ENCODE data around the gene MPRIP. TPM values are rescaled to one million over a fixed set of nuclear protein-coding genes. Genes with fewer than 3 reads are reported as not detected.

The MPRIP gene
- total RNA-seq, 1 experiment from 2014 or later = 258 TPM

DNA sequence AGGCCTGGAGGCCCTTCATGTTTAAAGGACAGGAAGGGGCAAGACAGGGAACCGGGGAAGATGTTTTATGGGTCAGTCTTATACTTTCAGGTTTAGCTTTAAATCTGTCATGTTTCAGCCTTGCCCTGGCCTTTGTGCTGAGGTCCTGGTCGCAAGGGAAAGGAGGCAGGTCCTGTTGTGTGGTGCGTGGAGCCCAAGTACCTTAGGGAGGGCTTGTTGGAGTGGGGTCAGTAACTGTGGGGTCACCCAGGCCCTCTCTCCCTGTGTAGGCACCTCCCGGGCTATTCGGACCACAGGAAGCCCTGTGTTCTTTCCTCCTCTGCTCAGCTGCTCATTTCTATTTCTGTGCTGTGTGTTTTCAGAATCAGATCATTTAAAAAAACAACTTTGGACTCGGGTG is 42.7 kb downstream of the MPRIP start:
- H3K9ac ChIP-seq (ENCODE audit: low read length) = no peak overlapping the region

More for the DNA sequence above, 42.7 kb downstream of the MPRIP start:
- no peak for DNase-seq (ENCODE audit: low read depth, low spot score)
- CTCF ChIA-PET = no interaction called here
- no peaks in the 10 kb centered on the region for H3K9me3 ChIP-seq (ENCODE audit: control insufficient read depth in 1 of 2, insufficient read depth in 1 of 2, low read depth in 1 of 2, low read length in 2 of 2)
- no peak overlapping the region for H2AFZ ChIP-seq (ENCODE audit: low read depth, low read length, poor library complexity, severe bottlenecking)
- peaks cover 0 to 23% of the 10 kb centered on the region in 2 experiments; a peak in 1 of 4 replicates for H3K4me1 ChIP-seq (ENCODE audit: control insufficient read depth in 1 of 2, insufficient read depth in 2 of 2, low read length in 2 of 2)
- H3K27ac ChIP-seq (ENCODE audit: low read depth, low read length) = no peak overlapping the region
- no peak for ATAC-seq
- no peak overlapping the region for H3K4me3 ChIP-seq (replicated peaks in 1 of 2; ENCODE audit: low read depth in 1 of 2, low read length in 2 of 2)
- peaks cover 0 to 12% of the 10 kb centered on the region in 2 experiments; a peak in 1 of 4 replicates for H3K36me3 ChIP-seq (ENCODE audit: control insufficient read depth in 1 of 2, insufficient read depth in 2 of 2, low read length in 2 of 2)
- RAD21 ChIA-PET (ENCODE audit: low non-redundant PET in 1 of 2, low total read pairs in 2 of 2, uncharacterized antibody in 2 of 2, unreplicated experiment in 2 of 2) = no interaction called here
- intact Hi-C loops (cut with micrococcal nuclease) = no loop called here
- H3K9me2 ChIP-seq (ENCODE audit: insufficient read depth) = no peaks in the 10 kb centered on the region
- H3K4me2 ChIP-seq (ENCODE audit: low read length) = no peak overlapping the region
- H3K27me3 ChIP-seq (ENCODE audit: insufficient read depth, low read length) = no peaks in the 10 kb centered on the region
- POLR2A ChIA-PET = no interaction called here
- H3K79me2 ChIP-seq (ENCODE audit: insufficient read depth, low read length) = peaks cover 87% of the 10 kb centered on the region
- H4K20me1 ChIP-seq (ENCODE audit: insufficient read depth) = peaks cover 3% of the 10 kb centered on the region; the same call in 1 of the 2 replicates
- TF ChIP-seq, protein P1, sequence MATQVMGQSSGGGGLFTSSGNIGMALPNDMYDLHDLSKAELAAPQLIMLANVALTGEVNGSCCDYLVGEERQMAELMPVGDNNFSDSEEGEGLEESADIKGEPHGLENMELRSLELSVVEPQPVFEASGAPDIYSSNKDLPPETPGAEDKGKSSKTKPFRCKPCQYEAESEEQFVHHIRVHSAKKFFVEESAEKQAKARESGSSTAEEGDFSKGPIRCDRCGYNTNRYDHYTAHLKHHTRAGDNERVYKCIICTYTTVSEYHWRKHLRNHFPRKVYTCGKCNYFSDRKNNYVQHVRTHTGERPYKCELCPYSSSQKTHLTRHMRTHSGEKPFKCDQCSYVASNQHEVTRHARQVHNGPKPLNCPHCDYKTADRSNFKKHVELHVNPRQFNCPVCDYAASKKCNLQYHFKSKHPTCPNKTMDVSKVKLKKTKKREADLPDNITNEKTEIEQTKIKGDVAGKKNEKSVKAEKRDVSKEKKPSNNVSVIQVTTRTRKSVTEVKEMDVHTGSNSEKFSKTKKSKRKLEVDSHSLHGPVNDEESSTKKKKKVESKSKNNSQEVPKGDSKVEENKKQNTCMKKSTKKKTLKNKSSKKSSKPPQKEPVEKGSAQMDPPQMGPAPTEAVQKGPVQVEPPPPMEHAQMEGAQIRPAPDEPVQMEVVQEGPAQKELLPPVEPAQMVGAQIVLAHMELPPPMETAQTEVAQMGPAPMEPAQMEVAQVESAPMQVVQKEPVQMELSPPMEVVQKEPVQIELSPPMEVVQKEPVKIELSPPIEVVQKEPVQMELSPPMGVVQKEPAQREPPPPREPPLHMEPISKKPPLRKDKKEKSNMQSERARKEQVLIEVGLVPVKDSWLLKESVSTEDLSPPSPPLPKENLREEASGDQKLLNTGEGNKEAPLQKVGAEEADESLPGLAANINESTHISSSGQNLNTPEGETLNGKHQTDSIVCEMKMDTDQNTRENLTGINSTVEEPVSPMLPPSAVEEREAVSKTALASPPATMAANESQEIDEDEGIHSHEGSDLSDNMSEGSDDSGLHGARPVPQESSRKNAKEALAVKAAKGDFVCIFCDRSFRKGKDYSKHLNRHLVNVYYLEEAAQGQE (IDR thresholded peaks at IDR 0.05; ENCODE audit: low read depth) = no peak
- no peak for TF ChIP-seq ZNF274 (IDR thresholded peaks at IDR 0.05; ENCODE audit: low read depth, low read length)
- TF ChIP-seq YY1 (IDR thresholded peaks at IDR 0.05; ENCODE audit: extremely low read depth, insufficient replicate concordance, low read depth, low read length) = no peak
- no peak for TF ChIP-seq CBX3 (IDR thresholded peaks at IDR 0.05; ENCODE audit: low read depth)
- no peak for TF ChIP-seq EGR1 (IDR thresholded peaks at IDR 0.05; ENCODE audit: low read depth)
- TF ChIP-seq ZFX (IDR thresholded peaks at IDR 0.05) = no peak
- TF ChIP-seq FOSL1 (IDR thresholded peaks at IDR 0.05; ENCODE audit: low read depth) = no peak
- no peak for TF ChIP-seq SIN3A (IDR thresholded peaks at IDR 0.05; ENCODE audit: low read depth)
- no peak for TF ChIP-seq EZH2 (IDR thresholded peaks at IDR 0.05)
- TF ChIP-seq, protein P2, sequence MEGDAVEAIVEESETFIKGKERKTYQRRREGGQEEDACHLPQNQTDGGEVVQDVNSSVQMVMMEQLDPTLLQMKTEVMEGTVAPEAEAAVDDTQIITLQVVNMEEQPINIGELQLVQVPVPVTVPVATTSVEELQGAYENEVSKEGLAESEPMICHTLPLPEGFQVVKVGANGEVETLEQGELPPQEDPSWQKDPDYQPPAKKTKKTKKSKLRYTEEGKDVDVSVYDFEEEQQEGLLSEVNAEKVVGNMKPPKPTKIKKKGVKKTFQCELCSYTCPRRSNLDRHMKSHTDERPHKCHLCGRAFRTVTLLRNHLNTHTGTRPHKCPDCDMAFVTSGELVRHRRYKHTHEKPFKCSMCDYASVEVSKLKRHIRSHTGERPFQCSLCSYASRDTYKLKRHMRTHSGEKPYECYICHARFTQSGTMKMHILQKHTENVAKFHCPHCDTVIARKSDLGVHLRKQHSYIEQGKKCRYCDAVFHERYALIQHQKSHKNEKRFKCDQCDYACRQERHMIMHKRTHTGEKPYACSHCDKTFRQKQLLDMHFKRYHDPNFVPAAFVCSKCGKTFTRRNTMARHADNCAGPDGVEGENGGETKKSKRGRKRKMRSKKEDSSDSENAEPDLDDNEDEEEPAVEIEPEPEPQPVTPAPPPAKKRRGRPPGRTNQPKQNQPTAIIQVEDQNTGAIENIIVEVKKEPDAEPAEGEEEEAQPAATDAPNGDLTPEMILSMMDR (IDR thresholded peaks at IDR 0.05 in 2 of 3, conservative IDR thresholded peaks at IDR 0.05 in 1 of 3; ENCODE audit: borderline replicate concordance in 1 of 3, insufficient read depth in 1 of 3, low read depth in 2 of 3, low read length in 2 of 3) = no peak
- TF ChIP-seq JUND (IDR thresholded peaks at IDR 0.05) = no peak
- no peak for TF ChIP-seq TCF7L2 (IDR thresholded peaks at IDR 0.05; ENCODE audit: borderline replicate concordance, extremely low read depth, insufficient read depth, insufficient read length)
- TF ChIP-seq, protein P3, sequence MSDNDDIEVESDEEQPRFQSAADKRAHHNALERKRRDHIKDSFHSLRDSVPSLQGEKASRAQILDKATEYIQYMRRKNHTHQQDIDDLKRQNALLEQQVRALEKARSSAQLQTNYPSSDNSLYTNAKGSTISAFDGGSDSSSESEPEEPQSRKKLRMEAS (IDR thresholded peaks at IDR 0.05) = no peak
- no peak for TF ChIP-seq CEBPB (IDR thresholded peaks at IDR 0.05; ENCODE audit: low read depth)
- no peak for TF ChIP-seq SRF (IDR thresholded peaks at IDR 0.05; ENCODE audit: low read depth)
- no peak for TF ChIP-seq POLR2AphosphoS5 (IDR thresholded peaks at IDR 0.05; ENCODE audit: low read depth, low read length)
- no peak for TF ChIP-seq SP1 (IDR thresholded peaks at IDR 0.05; ENCODE audit: low read depth)
- TF ChIP-seq EZH2phosphoT487 (IDR thresholded peaks at IDR 0.05; ENCODE audit: borderline replicate concordance) = no peak
- TF ChIP-seq ELF1 (IDR thresholded peaks at IDR 0.05; ENCODE audit: borderline replicate concordance, low read depth) = no peak
- TF ChIP-seq POLR2A (IDR thresholded peaks at IDR 0.05; ENCODE audit: borderline replicate concordance, extremely low read depth, insufficient read depth, insufficient read length) = no peak
- BruUV-seq (replicated peaks) = no TSS peak
